HepG2 (cell line): Measurements from ENCODE around the gene RMI2. TPM values are rescaled to one million over a fixed set of nuclear protein-coding genes. Genes with fewer than 3 reads are reported as not detected.

ENCODE experiments used
- ATF7-NPFF ChIP-seq: sonication (generic); formaldehyde crosslinking; IDR thresholded peaks from 2 replicates; pipeline ENCODE4 v1.8.1; 2023; ENCODE audit warnings: mild to moderate bottlenecking, low read depth, missing genetic modification reagents, moderate library complexity
- ATM ChIP-seq: fragments of 450-650 bp; IDR thresholded peaks from 2 replicates; pipeline ENCODE4 v1.7.1; 2017; ENCODE audit warnings: mild to moderate bottlenecking, borderline replicate concordance
- CBFB ChIP-seq: sonication (generic); formaldehyde crosslinking; IDR thresholded peaks from 2 replicates; pipeline ENCODE4 v1.4.0; 2020; ENCODE audit warnings: missing genetic modification reagents
- CREB3 ChIP-seq: sonication (generic); formaldehyde crosslinking; IDR thresholded peaks from 2 replicates; pipeline ENCODE4 v1.5.0; 2020; ENCODE audit warnings: missing genetic modification reagents
- FOXA3 ChIP-seq: IDR thresholded peaks from 2 replicates; pipeline ENCODE4 v1.6.1; 2016; ENCODE audit warnings: missing genetic modification reagents, missing compliant biosample characterization
- GLI4 ChIP-seq: sonication (generic); formaldehyde crosslinking; IDR thresholded peaks from 2 replicates; pipeline ENCODE4 v1.5.1; 2020; ENCODE audit warnings: missing genetic modification reagents, mild to moderate bottlenecking, moderate library complexity, borderline replicate concordance
- IKZF1 ChIP-seq: fragments of 450-650 bp; IDR thresholded peaks from 2 replicates; pipeline ENCODE4 v1.7.1; 2016
- JARID2 ChIP-seq: sonication (generic); formaldehyde crosslinking; IDR thresholded peaks from 2 replicates; pipeline ENCODE4 v1.8.1; 2023; ENCODE audit warnings: missing genetic modification reagents, inconsistent platforms; ENCODE audit not compliant: insufficient replicate concordance
- MAFG ChIP-seq: sonication (generic); formaldehyde crosslinking; IDR thresholded peaks from 2 replicates; pipeline ENCODE4 v1.5.1; 2020; ENCODE audit warnings: mild to moderate bottlenecking, missing genetic modification reagents
- NFKB2 ChIP-seq: sonication (generic); formaldehyde crosslinking; IDR thresholded peaks from 2 replicates; pipeline ENCODE4 v1.4.0; 2020; ENCODE audit warnings: missing genetic modification reagents, borderline replicate concordance
- RFX5 ChIP-seq: IDR thresholded peaks from 2 replicates; pipeline ENCODE4 v1.6.1; 2011; ENCODE audit warnings: low read depth, low read length, improper control_type of control experiment
- SAP130 ChIP-seq: IDR thresholded peaks from 2 replicates; pipeline ENCODE4 v1.6.1; 2016; ENCODE audit warnings: low read depth
- SMYD3 ChIP-seq: sonication (generic); formaldehyde crosslinking; IDR thresholded peaks from 2 replicates; pipeline ENCODE4 v1.8.1; 2023; ENCODE audit warnings: mild to moderate bottlenecking, missing genetic modification reagents
- XBP1 ChIP-seq: sonication (generic); formaldehyde crosslinking; IDR thresholded peaks from 2 replicates; pipeline ENCODE4 v1.5.0; 2020; ENCODE audit warnings: missing genetic modification reagents
- ZBTB21 ChIP-seq: sonication (generic); formaldehyde crosslinking; IDR thresholded peaks from 2 replicates; pipeline ENCODE4 v1.4.0; 2020; ENCODE audit warnings: missing genetic modification reagents
- ZNF101 ChIP-seq: sonication (generic); formaldehyde crosslinking; IDR thresholded peaks from 2 replicates; pipeline ENCODE4 v1.4.0; 2020; ENCODE audit warnings: mild to moderate bottlenecking, low read depth, missing genetic modification reagents, borderline replicate concordance
- ZNF121 ChIP-seq: sonication (generic); formaldehyde crosslinking; IDR thresholded peaks from 2 replicates; pipeline ENCODE4 v1.5.0; 2020; ENCODE audit warnings: mild to moderate bottlenecking, missing genetic modification reagents
- ZNF17 ChIP-seq: sonication (generic); formaldehyde crosslinking; IDR thresholded peaks from 2 replicates; pipeline ENCODE4 v1.5.0; 2020; ENCODE audit warnings: mild to moderate bottlenecking, missing genetic modification reagents
- ZNF33B ChIP-seq: sonication (generic); formaldehyde crosslinking; IDR thresholded peaks from 2 replicates; pipeline ENCODE4 v1.5.1; 2020; ENCODE audit warnings: mild to moderate bottlenecking, missing genetic modification reagents
- ZNF350 ChIP-seq: sonication (generic); formaldehyde crosslinking; IDR thresholded peaks from 2 replicates; pipeline ENCODE4 v1.4.0; 2020; ENCODE audit warnings: mild to moderate bottlenecking, low read depth, missing genetic modification reagents, borderline replicate concordance
- ZNF431 ChIP-seq: sonication (generic); formaldehyde crosslinking; IDR thresholded peaks from 2 replicates; pipeline ENCODE4 v1.9.0; 2022; ENCODE audit warnings: missing genetic modification reagents, low read depth, mild to moderate bottlenecking, borderline replicate concordance
- ZNF850 ChIP-seq: sonication (generic); formaldehyde crosslinking; conservative IDR thresholded peaks from 2 replicates; pipeline ENCODE4 v1.9.0; 2021; ENCODE audit warnings: mild to moderate bottlenecking, missing genetic modification reagents
- ZNF879 ChIP-seq: sonication (generic); formaldehyde crosslinking; IDR thresholded peaks from 2 replicates; pipeline ENCODE4 v1.8.1; 2023; ENCODE audit warnings: missing genetic modification reagents
- polyA plus RNA-seq, 8 experiments: library from polyadenylated mRNA; depleted of rRNA in 3 of 8; stranded (reverse) in 7 of 8; unstranded in 1 of 8; fragments of >200 nt; fragmentation: Illumina TruSeq in 4 of 8; extraction: Trizol in 4 of 8; gene quantifications; 2 replicates each; pipeline versions ENCODE4 v1.2.1 to v1.2.3, GENCODE V29; 2011 to 2016; ENCODE audit warnings: low read depth in 4 of 8, missing spikeins in 1 of 8, mixed read lengths in 1 of 8; ENCODE audit not compliant: insufficient read depth in 1 of 8
- total RNA-seq, 5 experiments: library from RNA; depleted of rRNA; stranded (reverse); fragments of >200 nt; fragmentation: Illumina TruSeq; extraction: Trizol; gene quantifications; 2 replicates each; pipeline ENCODE4 v1.2.3, GENCODE V29; 2016; ENCODE audit warnings: low read depth in 1 of 5
- TF ChIP-seq, protein P1 (sequence below): sonication (generic); formaldehyde crosslinking; IDR thresholded peaks from 2 replicates; pipeline ENCODE4 v1.9.0; 2021; ENCODE audit warnings: missing genetic modification reagents, borderline replicate concordance
- TF ChIP-seq, protein P2 (sequence below): sonication (generic); formaldehyde crosslinking; IDR thresholded peaks from 2 replicates; pipeline ENCODE4 v1.4.0; 2020; ENCODE audit warnings: missing genetic modification reagents; ENCODE audit errors: not compliant biosample characterization
- TF ChIP-seq, protein P3 (sequence below): fragments of 450-650 bp; IDR thresholded peaks from 2 replicates; pipeline ENCODE4 v1.6.1; 2016

Gene RMI2
- total and polyA plus RNA-seq, 2 of the 13 experiments (the other 11 are each of a cell fraction or from before 2014, with no cell fraction given) = 24.5 to 55.7 TPM

DNA sequence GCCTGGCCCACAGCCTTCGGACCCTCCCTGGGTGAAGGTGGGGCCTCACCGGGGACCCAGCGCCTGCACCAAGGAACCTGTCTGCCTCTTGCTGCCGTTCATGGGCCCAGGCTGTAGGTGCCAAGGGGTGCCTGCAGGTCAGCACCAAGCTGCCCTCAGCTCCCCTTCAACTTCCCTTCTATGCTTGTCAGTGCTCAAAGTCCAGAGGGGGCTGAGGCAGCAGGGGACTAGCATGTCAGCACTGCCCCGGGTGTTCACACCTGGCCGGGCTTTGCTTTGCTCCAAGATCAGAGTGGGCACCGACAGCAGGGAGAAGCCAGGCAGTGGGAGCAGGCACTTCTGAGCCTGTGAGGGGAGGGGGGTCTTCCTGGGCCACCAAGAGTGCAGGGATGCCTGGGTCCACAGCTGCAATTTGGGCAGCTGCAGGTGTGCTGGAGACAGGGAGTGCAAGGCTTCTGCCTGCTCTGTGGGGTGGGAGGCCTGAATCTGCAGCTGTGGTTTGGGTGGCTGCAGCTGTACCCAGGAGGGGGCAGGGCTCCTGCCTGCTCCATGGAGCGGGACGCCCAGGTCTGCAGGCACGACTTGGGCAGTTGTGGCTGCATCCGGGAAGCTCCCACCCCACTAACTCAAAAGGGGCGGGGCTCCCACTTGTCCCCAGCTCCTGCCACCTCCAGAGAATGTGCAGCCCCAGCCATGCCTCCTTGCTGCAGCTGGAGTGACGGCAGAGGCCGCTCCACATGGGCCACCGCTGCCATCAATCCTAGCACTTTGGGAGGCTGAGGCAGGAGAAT, 36.6 kb upstream of the RMI2 start (continued):
- TF ChIP-seq, protein P1, sequence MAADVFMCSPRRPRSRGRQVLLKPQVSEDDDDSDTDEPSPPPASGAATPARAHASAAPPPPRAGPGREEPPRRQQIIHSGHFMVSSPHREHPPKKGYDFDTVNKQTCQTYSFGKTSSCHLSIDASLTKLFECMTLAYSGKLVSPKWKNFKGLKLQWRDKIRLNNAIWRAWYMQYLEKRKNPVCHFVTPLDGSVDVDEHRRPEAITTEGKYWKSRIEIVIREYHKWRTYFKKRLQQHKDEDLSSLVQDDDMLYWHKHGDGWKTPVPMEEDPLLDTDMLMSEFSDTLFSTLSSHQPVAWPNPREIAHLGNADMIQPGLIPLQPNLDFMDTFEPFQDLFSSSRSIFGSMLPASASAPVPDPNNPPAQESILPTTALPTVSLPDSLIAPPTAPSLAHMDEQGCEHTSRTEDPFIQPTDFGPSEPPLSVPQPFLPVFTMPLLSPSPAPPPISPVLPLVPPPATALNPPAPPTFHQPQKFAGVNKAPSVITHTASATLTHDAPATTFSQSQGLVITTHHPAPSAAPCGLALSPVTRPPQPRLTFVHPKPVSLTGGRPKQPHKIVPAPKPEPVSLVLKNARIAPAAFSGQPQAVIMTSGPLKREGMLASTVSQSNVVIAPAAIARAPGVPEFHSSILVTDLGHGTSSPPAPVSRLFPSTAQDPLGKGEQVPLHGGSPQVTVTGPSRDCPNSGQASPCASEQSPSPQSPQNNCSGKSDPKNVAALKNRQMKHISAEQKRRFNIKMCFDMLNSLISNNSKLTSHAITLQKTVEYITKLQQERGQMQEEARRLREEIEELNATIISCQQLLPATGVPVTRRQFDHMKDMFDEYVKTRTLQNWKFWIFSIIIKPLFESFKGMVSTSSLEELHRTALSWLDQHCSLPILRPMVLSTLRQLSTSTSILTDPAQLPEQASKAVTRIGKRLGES (CRISPR knock-in tag) = no peak
- TF ChIP-seq SMYD3 (CRISPR knock-in tag) (peak; percentile 52; the same call in 1 of the 2 replicates), ZNF121 (CRISPR knock-in tag) (peak; percentile 90), FOXA3 (CRISPR knock-in tag) (peak; percentile 34), ZBTB21 (no peak), ZNF879 (CRISPR knock-in tag) (no peak), ATM (no peak), CREB3 (CRISPR knock-in tag) (no peak), ZNF350 (CRISPR knock-in tag) (peak; percentile 10; the same call in 1 of the 2 replicates), ZNF431 (CRISPR knock-in tag) (no peak), ZNF17 (CRISPR knock-in tag) (no peak), RFX5 (no peak), ZNF850 (CRISPR knock-in tag) (no peak), NFKB2 (CRISPR knock-in tag) (no peak), MAFG (CRISPR knock-in tag) (no peak), CBFB (CRISPR knock-in tag) (no peak; the same call in 1 of the 2 replicates), JARID2 (CRISPR knock-in tag) (no peak), XBP1 (CRISPR knock-in tag) (no peak), ZNF101 (CRISPR knock-in tag) (no peak), ATF7-NPFF (CRISPR knock-in tag) (peak; percentile 87), SAP130 (CRISPR knock-in tag) (peak; percentile 64; the same call in 1 of the 2 replicates), ZNF33B (CRISPR knock-in tag) (no peak), IKZF1 (no peak), GLI4 (peak; percentile 71; the same call in 1 of the 2 replicates)
- TF ChIP-seq, protein P2, sequence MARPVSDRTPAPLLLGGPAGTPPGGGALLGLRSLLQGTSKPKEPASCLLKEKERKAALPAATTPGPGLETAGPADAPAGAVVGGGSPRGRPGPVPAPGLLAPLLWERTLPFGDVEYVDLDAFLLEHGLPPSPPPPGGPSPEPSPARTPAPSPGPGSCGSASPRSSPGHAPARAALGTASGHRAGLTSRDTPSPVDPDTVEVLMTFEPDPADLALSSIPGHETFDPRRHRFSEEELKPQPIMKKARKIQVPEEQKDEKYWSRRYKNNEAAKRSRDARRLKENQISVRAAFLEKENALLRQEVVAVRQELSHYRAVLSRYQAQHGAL = no peak
- TF ChIP-seq, protein P3, sequence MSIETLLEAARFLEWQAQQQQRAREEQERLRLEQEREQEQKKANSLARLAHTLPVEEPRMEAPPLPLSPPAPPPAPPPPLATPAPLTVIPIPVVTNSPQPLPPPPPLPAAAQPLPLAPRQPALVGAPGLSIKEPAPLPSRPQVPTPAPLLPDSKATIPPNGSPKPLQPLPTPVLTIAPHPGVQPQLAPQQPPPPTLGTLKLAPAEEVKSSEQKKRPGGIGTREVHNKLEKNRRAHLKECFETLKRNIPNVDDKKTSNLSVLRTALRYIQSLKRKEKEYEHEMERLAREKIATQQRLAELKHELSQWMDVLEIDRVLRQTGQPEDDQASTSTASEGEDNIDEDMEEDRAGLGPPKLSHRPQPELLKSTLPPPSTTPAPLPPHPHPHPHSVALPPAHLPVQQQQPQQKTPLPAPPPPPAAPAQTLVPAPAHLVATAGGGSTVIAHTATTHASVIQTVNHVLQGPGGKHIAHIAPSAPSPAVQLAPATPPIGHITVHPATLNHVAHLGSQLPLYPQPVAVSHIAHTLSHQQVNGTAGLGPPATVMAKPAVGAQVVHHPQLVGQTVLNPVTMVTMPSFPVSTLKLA = no peak
